ENCODE results near the gene C19orf44.

C19orf44 gene

GRCh38 chr19:16516923-16517610 is 20.9 kb downstream of the C19orf44 start:
- no peak for DNase-seq (ENCODE audit: low read depth, low spot score)
- in situ Hi-C loops (cut with HindIII; ENCODE audit: low sequenced_read_pairs), result no loop called here
- no peak overlapping the region for H3K4me3 ChIP-seq (ENCODE audit: low read depth, low read length)
- TF ChIP-seq CTCF (IDR thresholded peaks at IDR 0.05; ENCODE audit: low read depth, low read length), result no peak

- no peak for DNase-seq (ENCODE audit: low read depth, low spot score)
- no peak overlapping the region for H3K4me3 ChIP-seq (ENCODE audit: low read depth, low read length)
- no peak for TF ChIP-seq CTCF (IDR thresholded peaks at IDR 0.05; ENCODE audit: low read depth, low read length)
- in situ Hi-C loops (cut with HindIII; ENCODE audit: low sequenced_read_pairs), result no loop called here
These were observed 21.9 kb downstream of the C19orf44 start for GRCh38 chr19:16518061-16518460.

GRCh38 chr19:16518483-16519229 is 22.5 kb downstream of the C19orf44 start:
- H3K4me3 ChIP-seq (ENCODE audit: low read depth, low read length), result no peak overlapping the region
- no peak for DNase-seq (ENCODE audit: low read depth, low spot score)
- in situ Hi-C loops (cut with HindIII; ENCODE audit: low sequenced_read_pairs), result no loop called here
- no peak for TF ChIP-seq CTCF (IDR thresholded peaks at IDR 0.05; ENCODE audit: low read depth, low read length)

GRCh38 chr19:16519230-16519687 is 23.1 kb downstream of the C19orf44 start:
- no peak overlapping the region for H3K4me3 ChIP-seq (ENCODE audit: low read depth, low read length)
- TF ChIP-seq CTCF (IDR thresholded peaks at IDR 0.05; ENCODE audit: low read depth, low read length), result no peak
- in situ Hi-C loops (cut with HindIII; ENCODE audit: low sequenced_read_pairs), result no loop called here
- DNase-seq (ENCODE audit: low read depth, low spot score), result no peak

- no peak for DNase-seq (ENCODE audit: low read depth, low spot score)
- TF ChIP-seq CTCF (IDR thresholded peaks at IDR 0.05; ENCODE audit: low read depth, low read length), result no peak
- no peak overlapping the region for H3K4me3 ChIP-seq (ENCODE audit: low read depth, low read length)
- in situ Hi-C loops (cut with HindIII; ENCODE audit: low sequenced_read_pairs), result no loop called here
These were observed 24.1 kb downstream of the C19orf44 start for GRCh38 chr19:16520074-16520973.

- DNase-seq (ENCODE audit: low read depth, low spot score), result no peak
- H3K4me3 ChIP-seq (ENCODE audit: low read depth, low read length), result no peak overlapping the region
- no peak for TF ChIP-seq CTCF (IDR thresholded peaks at IDR 0.05; ENCODE audit: low read depth, low read length)
- in situ Hi-C loops (cut with HindIII; ENCODE audit: low sequenced_read_pairs), result no loop called here
These were observed 24.9 kb downstream of the C19orf44 start for GRCh38 chr19:16520986-16521624.

Measured in astrocyte of the spinal cord (primary cell).